OCI-LY1 (cell line): ENCODE results near the gene CHMP6.

ENCODE experiments used
- H2AFZ ChIP-seq: fragments of 200-600 bp; sonication (generic), shearing (Covaris generic); 2 replicates; pipeline ENCODE4 v1.6.0; 2014; ENCODE audit warnings: antibody characterized with exemption, mild to moderate bottlenecking, low read length
- H3F3A ChIP-seq: fragments of 200-600 bp; sonication (generic), shearing (Covaris generic); 2 replicates; pipeline ENCODE4 v1.6.0; 2014; ENCODE audit warnings: mild to moderate bottlenecking, antibody characterized with exemption, low read length, moderate library complexity; ENCODE audit not compliant: insufficient read depth
- H3K27ac ChIP-seq: fragments of 200-600 bp; sonication (generic); 2 replicates; pipeline ENCODE4 v1.5.1; 2014; ENCODE audit warnings: low read length, mixed run types, mild to moderate bottlenecking, low read depth; ENCODE audit not compliant: poor library complexity, severe bottlenecking
- H3K27me3 ChIP-seq: fragments of 200-600 bp; sonication (generic); 2 replicates; pipeline ENCODE4 v1.6.0; 2014; ENCODE audit warnings: antibody characterized with exemption, mild to moderate bottlenecking, low read length, moderate library complexity; ENCODE audit not compliant: insufficient read depth
- H3K36me3 ChIP-seq: fragments of 200-600 bp; sonication (generic); 2 replicates; pipeline ENCODE4 v1.6.1; 2014; ENCODE audit warnings: mild to moderate bottlenecking, antibody characterized with exemption, low read length, moderate library complexity, mixed read lengths; ENCODE audit not compliant: insufficient read depth
- H3K4me1 ChIP-seq: fragments of 200-600 bp; sonication (generic); 2 replicates; pipeline ENCODE4 v1.5.1; 2014; ENCODE audit warnings: mild to moderate bottlenecking, low read length, moderate library complexity; ENCODE audit not compliant: insufficient read depth, severe bottlenecking
- H3K4me2 ChIP-seq: fragments of 200-600 bp; sonication (generic), shearing (Covaris generic); 2 replicates; pipeline ENCODE4 v1.6.1; 2014; ENCODE audit warnings: low read length
- H3K4me3 ChIP-seq: fragments of 200-600 bp; sonication (generic); 2 replicates; pipeline ENCODE4 v1.5.1; 2014; ENCODE audit warnings: low read length, low read depth, mild to moderate bottlenecking, mixed read lengths; ENCODE audit not compliant: poor library complexity, severe bottlenecking
- H3K79me2 ChIP-seq: fragments of 200-600 bp; shearing (Covaris generic); 2 replicates; pipeline ENCODE4 v1.6.1; 2016; ENCODE audit warnings: mixed run types, low read length, mixed read lengths; ENCODE audit not compliant: insufficient read depth
- H3K9ac ChIP-seq: fragments of 200-600 bp; sonication (generic), shearing (Covaris generic); 2 replicates; pipeline ENCODE4 v1.6.1; 2014; ENCODE audit warnings: mild to moderate bottlenecking, low read length, mixed read lengths
- H3K9me2 ChIP-seq: fragments of 200-600 bp; sonication (generic), shearing (Covaris generic); 2 replicates; pipeline ENCODE4 v1.6.1; 2014; ENCODE audit warnings: low read depth, mild to moderate bottlenecking, low read length, mixed read lengths
- H3K9me3 ChIP-seq: fragments of 200-600 bp; shearing (Covaris generic); 2 replicates; pipeline ENCODE4 v1.6.1; 2014; ENCODE audit warnings: low read length, mixed read lengths
- H4K20me1 ChIP-seq: fragments of 200-600 bp; sonication (generic), shearing (Covaris generic); 2 replicates; pipeline ENCODE4 v1.6.0; 2016; ENCODE audit warnings: mild to moderate bottlenecking, low read length; ENCODE audit not compliant: insufficient read depth
- EZH2 ChIP-seq: fragments of 200-600 bp; sonication (generic), shearing (Covaris generic); IDR thresholded peaks from 2 replicates; pipeline ENCODE4 v1.8.0; 2017; ENCODE audit warnings: borderline replicate concordance, mixed run types, mild to moderate bottlenecking, antibody characterized with exemption, low read length, moderate library complexity, mixed read lengths
- TF ChIP-seq, protein P1 (sequence below): fragments of 200-600 bp; sonication (generic), shearing (Covaris generic); IDR thresholded peaks from 2 replicates; pipeline ENCODE4 v1.5.1; 2017; ENCODE audit warnings: mild to moderate bottlenecking, antibody characterized with exemption, low read length, moderate library complexity, mixed read lengths

The CHMP6 gene

DNA sequence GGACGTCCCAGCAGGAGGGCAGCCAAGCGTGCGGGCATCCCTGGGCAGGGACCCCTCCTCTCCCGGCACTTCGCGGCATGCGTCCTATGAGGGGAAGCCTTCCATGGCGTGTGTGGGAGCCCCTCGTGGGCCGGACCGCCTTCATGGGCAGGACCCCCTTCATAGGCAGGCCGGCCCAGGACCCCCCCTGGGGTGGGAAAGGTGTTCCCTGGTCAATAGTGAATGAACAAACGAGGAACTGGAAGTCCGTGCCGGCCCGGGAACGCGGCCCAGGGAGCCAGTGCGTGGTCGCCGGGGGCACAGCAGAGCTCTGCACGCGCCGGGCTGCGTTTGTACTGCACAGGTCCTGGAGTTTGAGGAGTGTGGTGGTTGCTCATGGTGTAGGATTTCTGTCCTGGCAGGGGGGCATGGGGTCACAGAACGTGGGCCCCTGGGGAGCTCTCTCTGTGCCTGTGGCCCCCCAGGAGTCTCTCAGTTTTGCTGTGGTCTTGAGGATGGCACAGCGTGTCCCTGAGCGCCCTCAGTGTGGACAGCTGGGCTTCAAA lies 57.3 kb downstream of the CHMP6 start:
- H3K4me3 ChIP-seq: no peak overlapping the region
- no peaks in the 10 kb centered on the region for H3F3A ChIP-seq
- H3K27me3 ChIP-seq: 0 out of 2 replicates have a peak, but pooled peaks cover 5% of the 10 kb centered on the region
- no peak for TF ChIP-seq EZH2
- TF ChIP-seq, protein P1, sequence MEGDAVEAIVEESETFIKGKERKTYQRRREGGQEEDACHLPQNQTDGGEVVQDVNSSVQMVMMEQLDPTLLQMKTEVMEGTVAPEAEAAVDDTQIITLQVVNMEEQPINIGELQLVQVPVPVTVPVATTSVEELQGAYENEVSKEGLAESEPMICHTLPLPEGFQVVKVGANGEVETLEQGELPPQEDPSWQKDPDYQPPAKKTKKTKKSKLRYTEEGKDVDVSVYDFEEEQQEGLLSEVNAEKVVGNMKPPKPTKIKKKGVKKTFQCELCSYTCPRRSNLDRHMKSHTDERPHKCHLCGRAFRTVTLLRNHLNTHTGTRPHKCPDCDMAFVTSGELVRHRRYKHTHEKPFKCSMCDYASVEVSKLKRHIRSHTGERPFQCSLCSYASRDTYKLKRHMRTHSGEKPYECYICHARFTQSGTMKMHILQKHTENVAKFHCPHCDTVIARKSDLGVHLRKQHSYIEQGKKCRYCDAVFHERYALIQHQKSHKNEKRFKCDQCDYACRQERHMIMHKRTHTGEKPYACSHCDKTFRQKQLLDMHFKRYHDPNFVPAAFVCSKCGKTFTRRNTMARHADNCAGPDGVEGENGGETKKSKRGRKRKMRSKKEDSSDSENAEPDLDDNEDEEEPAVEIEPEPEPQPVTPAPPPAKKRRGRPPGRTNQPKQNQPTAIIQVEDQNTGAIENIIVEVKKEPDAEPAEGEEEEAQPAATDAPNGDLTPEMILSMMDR: no peak
- H3K4me2 ChIP-seq: no peak overlapping the region
- H2AFZ ChIP-seq: no peak overlapping the region
- no peaks in the 10 kb centered on the region for H3K9me2 ChIP-seq
- no peaks in the 10 kb centered on the region for H3K9me3 ChIP-seq
- no peak overlapping the region for H3K27ac ChIP-seq
- H3K9ac ChIP-seq: no peak overlapping the region
- no peaks in the 10 kb centered on the region for H4K20me1 ChIP-seq
- H3K36me3 ChIP-seq: no peaks in the 10 kb centered on the region
- no peaks in the 10 kb centered on the region for H3K4me1 ChIP-seq
- no peaks in the 10 kb centered on the region for H3K79me2 ChIP-seq

DNA sequence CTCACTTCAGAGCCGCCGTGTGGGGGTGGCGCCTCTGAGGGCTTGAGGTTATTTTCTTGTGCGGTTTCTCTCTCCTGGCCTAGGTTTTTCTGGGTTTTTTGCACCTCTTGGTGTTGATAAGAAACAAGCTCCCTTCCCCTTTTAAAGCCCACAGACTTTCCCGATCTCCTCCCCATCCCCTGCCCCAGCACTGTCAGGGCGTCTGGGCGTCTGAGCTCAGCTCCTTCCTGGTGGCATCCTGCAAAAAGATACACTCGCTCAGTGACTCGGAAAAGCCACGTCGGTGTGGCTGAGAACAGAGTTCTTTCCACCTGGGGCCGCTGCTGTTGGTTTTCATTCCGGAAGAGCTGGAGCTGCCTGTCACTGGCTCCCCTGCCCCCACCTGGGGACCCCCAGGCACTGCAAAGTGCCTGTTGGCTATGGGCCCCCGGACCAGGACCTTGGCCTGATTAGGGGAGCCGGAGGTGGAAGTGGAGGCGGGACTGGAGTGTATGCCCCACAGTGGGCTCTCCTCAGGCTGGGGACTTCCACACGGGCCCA lies 57.8 kb downstream of the CHMP6 start:
- Histone ChIP-seq H3K36me3 (no peaks in the 10 kb centered on the region), H3K9me2 (no peaks in the 10 kb centered on the region), H2AFZ (no peak overlapping the region), H3K79me2 (no peaks in the 10 kb centered on the region), H3F3A (no peaks in the 10 kb centered on the region), H3K4me2 (no peak overlapping the region), H3K9me3 (no peaks in the 10 kb centered on the region), H3K27ac (no peak overlapping the region), H3K27me3 (0 out of 2 replicates have a peak, but pooled peaks cover 5% of the 10 kb centered on the region), H3K4me1 (no peaks in the 10 kb centered on the region), H4K20me1 (no peaks in the 10 kb centered on the region), H3K4me3 (no peak overlapping the region), H3K9ac (no peak overlapping the region)
- TF ChIP-seq EZH2: no peak
- TF ChIP-seq, protein P1: no peak
